ENCODE data around the gene BBX.
A peak's percentile ranks its signal among the peaks of the same experiment; 100 is the strongest.

Gene BBX

DNA sequence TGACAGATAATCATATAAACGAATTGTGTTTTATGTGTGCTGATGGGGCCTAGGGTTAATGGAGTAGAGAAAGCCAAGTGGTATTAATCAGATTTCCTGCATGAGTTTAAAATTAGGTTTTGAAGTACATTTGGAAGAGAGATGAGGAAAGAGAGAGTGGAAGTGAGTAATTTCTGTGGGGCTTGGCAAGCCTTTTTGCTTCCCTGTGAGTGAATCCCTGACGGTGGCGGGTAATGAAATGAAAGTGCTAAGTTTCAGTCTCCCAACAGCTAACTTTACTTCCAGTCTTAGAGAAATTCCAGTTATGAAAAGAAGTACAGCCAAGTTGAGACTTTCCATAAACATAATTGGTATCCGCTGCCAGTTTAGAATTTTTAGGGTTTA lies 139.4 kb downstream of the BBX start:
- TF ChIP-seq, protein P1, sequence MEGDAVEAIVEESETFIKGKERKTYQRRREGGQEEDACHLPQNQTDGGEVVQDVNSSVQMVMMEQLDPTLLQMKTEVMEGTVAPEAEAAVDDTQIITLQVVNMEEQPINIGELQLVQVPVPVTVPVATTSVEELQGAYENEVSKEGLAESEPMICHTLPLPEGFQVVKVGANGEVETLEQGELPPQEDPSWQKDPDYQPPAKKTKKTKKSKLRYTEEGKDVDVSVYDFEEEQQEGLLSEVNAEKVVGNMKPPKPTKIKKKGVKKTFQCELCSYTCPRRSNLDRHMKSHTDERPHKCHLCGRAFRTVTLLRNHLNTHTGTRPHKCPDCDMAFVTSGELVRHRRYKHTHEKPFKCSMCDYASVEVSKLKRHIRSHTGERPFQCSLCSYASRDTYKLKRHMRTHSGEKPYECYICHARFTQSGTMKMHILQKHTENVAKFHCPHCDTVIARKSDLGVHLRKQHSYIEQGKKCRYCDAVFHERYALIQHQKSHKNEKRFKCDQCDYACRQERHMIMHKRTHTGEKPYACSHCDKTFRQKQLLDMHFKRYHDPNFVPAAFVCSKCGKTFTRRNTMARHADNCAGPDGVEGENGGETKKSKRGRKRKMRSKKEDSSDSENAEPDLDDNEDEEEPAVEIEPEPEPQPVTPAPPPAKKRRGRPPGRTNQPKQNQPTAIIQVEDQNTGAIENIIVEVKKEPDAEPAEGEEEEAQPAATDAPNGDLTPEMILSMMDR (IDR thresholded peaks at IDR 0.05; ENCODE audit: low read depth, low read length) = no peak
- peak; percentile 32 for DNase-seq (ENCODE audit: extremely low read depth, low read depth)

DNA sequence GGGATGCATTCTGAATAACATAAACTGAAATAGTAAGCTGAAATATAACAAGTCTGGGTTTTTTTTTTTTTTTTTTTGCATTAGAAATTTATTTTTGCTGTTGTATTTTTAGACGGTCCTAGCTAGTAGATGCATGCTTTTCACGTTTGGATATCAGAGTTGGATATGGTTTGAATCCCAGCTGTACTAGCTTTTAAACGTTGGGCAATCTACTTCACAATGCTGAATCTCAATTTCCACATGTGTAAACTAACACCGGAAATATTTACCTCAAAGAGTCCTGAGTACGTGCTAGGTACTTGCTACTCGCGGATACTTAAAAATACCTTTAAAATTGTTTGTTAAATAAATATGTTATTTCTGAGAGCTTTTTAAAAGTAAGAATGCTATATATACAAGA lies 139.8 kb downstream of the BBX start:
- TF ChIP-seq, protein P1 (IDR thresholded peaks at IDR 0.05; ENCODE audit: low read depth, low read length) = no peak
- no peak for DNase-seq (ENCODE audit: extremely low read depth, low read depth)

DNA sequence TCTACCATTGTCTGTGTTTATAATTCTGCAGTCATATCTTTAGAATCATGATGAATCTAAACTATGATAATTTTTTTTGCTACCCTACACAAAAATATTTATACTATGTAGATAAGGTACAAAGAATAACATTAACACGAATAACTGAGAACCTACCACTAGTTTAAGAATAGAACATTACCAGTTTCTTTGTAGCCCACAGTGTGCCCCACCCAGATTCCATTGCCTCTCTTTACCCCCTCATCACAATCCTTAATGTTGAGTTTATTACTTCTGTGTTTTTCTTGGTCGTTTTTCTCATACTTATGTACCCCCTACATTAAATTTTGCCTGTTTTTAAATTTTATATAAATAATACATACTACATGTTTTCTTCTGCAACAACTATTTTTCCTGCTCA lies 140.5 kb downstream of the BBX start:
- DNase-seq (ENCODE audit: extremely low read depth, low read depth) = no peak
- TF ChIP-seq, protein P1 (IDR thresholded peaks at IDR 0.05; ENCODE audit: low read depth, low read length) = no peak

DNA sequence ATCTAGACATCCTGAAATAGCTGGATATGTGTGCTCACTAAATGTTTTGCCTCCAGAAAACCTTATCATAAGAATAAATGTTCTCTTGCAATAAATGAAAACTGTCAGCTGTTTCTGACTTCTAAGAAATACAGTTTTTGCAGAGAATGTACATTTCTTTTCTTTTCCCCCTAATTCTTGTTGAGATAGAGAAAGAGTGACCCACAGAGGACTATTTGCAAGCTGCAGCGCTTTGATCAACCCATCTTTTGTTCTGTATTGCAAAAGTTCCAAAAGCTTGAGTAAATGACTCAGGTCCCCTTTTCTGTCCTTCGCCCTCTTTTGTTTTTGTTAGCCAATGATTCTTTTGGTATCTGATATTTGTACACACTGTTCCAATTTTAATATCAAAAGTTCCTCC lies 141.9 kb downstream of the BBX start:
- no peak for DNase-seq (ENCODE audit: extremely low read depth, low read depth)
- TF ChIP-seq, protein P1 (IDR thresholded peaks at IDR 0.05; ENCODE audit: low read depth, low read length) = no peak

DNA sequence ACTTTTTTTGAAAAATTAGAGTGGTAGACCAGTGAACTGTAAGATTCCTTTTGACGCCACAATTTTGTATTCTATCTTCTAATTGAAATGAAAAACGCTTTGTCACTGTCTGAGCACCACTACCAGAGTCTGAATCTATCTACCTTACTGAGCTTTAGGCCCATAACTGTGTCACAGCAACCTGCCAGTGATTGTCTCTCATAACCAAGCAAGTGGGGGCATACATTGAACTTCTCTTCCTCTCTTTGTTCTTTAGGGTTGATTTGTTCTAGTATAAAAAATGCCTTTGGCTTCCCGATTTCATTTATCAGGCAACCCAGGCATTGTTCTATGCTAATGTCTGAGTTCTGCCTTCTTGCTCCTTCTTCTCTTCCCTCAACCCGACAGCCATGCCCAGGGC lies 142.6 kb downstream of the BBX start:
- TF ChIP-seq, protein P1 (IDR thresholded peaks at IDR 0.05; ENCODE audit: low read depth, low read length) = no peak
- no peak for DNase-seq (ENCODE audit: extremely low read depth, low read depth)

DNA sequence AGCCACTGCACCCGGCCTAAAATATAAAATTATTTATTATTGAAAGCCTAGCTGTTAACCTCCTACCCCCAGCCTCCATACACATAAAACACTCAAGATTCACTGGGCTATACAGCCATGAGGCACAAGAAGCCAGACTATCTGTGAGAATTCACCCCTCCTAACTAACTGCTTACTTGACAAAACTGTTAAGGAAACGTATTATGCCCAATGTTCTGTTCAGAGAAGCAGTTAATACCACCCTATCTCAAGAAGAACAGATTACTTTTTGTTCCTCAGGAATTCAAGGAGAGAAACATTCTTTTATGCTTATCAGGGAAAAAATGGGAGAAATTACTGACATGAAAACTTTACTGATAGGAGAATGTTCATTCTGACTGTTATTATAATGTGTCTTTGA lies 144.1 kb downstream of the BBX start:
- TF ChIP-seq, protein P1 (IDR thresholded peaks at IDR 0.05; ENCODE audit: low read depth, low read length) = no peak
- no peak for DNase-seq (ENCODE audit: extremely low read depth, low read depth)

DNA sequence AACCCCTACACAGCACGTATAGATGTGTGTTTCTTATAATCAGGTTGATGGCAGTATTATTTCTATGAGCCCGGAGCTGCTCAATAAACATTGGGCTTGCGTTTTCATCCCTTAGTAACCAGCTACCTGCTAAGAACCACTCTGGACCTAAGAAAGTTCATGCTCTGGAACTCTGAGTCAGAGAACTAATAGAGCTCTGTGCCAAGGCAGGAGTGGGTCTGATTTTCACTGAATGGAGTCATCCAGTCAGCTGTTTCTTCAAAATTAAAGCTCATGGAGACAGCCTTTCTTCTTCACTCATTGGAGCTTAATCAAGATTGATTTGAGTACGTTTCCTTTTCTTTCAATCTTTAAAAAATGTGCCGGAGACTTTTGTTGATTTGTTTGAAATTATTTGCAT lies 145.7 kb downstream of the BBX start:
- TF ChIP-seq, protein P1 (IDR thresholded peaks at IDR 0.05; ENCODE audit: low read depth, low read length) = no peak
- no peak for DNase-seq (ENCODE audit: extremely low read depth, low read depth)
